ENCODE data around the gene ELMOD1.

ELMOD1 gene

DNA sequence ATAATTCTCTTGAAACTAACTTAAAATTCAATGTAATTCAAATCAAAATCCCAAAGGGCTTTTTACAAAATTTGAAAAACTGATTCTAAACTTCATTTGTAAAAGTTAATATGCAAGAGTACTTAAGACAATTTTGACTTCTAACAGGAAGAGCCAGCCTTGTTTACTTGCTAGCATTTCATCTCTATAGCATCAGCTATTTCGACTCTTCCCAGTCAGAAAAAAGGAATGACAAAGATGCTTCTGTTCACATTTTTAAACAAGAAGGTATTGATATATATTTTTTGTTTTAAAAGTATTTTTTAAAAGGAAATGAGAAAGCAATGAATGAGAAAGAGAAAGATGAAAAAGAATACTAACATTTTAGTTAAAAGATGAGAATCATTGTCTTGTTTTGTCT, 104.5 kb downstream of the ELMOD1 start:
- H3K4me3 ChIP-seq (ENCODE audit: severe bottlenecking): no peak overlapping the region
- TF ChIP-seq, protein P1, sequence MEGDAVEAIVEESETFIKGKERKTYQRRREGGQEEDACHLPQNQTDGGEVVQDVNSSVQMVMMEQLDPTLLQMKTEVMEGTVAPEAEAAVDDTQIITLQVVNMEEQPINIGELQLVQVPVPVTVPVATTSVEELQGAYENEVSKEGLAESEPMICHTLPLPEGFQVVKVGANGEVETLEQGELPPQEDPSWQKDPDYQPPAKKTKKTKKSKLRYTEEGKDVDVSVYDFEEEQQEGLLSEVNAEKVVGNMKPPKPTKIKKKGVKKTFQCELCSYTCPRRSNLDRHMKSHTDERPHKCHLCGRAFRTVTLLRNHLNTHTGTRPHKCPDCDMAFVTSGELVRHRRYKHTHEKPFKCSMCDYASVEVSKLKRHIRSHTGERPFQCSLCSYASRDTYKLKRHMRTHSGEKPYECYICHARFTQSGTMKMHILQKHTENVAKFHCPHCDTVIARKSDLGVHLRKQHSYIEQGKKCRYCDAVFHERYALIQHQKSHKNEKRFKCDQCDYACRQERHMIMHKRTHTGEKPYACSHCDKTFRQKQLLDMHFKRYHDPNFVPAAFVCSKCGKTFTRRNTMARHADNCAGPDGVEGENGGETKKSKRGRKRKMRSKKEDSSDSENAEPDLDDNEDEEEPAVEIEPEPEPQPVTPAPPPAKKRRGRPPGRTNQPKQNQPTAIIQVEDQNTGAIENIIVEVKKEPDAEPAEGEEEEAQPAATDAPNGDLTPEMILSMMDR (IDR thresholded peaks at IDR 0.05; ENCODE audit: poor library complexity, severe bottlenecking): no peak
- peaks cover 14% of the 10 kb centered on the region for H3K4me1 ChIP-seq (ENCODE audit: insufficient read depth, poor library complexity, severe bottlenecking)
- ATAC-seq (ENCODE audit: low read depth): no peak
- H3K27me3 ChIP-seq (ENCODE audit: insufficient read depth, poor library complexity, severe bottlenecking): no peaks in the 10 kb centered on the region
- peak overlapping the region; percentile 66 for H3K27ac ChIP-seq (ENCODE audit: poor library complexity, severe bottlenecking)
- no peaks in the 10 kb centered on the region for H3K36me3 ChIP-seq (ENCODE audit: low read depth)
- DNase-seq (ENCODE audit: low spot score): no peak
- no peaks in the 10 kb centered on the region for H3K9me3 ChIP-seq (ENCODE audit: severe bottlenecking)

GRCh38 chr11:107696140-107696539, 105.2 kb downstream of the ELMOD1 start:
- TF ChIP-seq, protein P1 (IDR thresholded peaks at IDR 0.05; ENCODE audit: poor library complexity, severe bottlenecking): no peak

DNA sequence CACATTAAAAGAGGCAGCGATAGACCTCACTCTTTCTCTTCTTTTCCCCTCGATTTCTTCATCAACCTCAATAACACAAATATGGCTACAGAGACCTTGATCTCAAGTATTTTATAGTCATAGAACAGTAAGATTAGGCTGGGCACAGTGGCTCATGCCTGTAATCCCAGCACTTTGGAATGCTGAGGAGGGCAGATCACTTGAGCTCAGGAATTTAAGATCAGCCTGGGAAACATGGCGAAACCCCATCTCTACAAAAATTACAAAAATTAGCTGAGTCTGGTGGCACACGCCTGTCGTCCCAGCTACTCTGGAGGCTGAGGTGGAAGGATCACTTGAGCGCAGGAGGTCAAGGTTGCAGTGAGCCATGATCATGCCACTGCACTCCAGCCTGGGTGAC, 106.3 kb downstream of the ELMOD1 start:
- TF ChIP-seq, protein P1 (IDR thresholded peaks at IDR 0.05; ENCODE audit: poor library complexity, severe bottlenecking): no peak
- Histone ChIP-seq H3K27me3 (ENCODE audit: insufficient read depth, poor library complexity, severe bottlenecking) (no peaks in the 10 kb centered on the region), H3K36me3 (ENCODE audit: low read depth) (no peaks in the 10 kb centered on the region), H3K27ac (ENCODE audit: poor library complexity, severe bottlenecking) (peak overlapping the region; percentile 66), H3K9me3 (ENCODE audit: severe bottlenecking) (no peaks in the 10 kb centered on the region), H3K4me3 (ENCODE audit: severe bottlenecking) (no peak overlapping the region), H3K4me1 (ENCODE audit: insufficient read depth, poor library complexity, severe bottlenecking) (peaks cover 14% of the 10 kb centered on the region)
- ATAC-seq (ENCODE audit: low read depth) (no peak), DNase-seq (ENCODE audit: low spot score) (no peak)

More at GRCh38 chr11:107696140-107696539, 105.2 kb downstream of the ELMOD1 start:
- Histone ChIP-seq H3K27me3 (ENCODE audit: insufficient read depth, poor library complexity, severe bottlenecking) (no peaks in the 10 kb centered on the region), H3K4me3 (ENCODE audit: severe bottlenecking) (no peak overlapping the region), H3K36me3 (ENCODE audit: low read depth) (no peaks in the 10 kb centered on the region), H3K4me1 (ENCODE audit: insufficient read depth, poor library complexity, severe bottlenecking) (peaks cover 14% of the 10 kb centered on the region), H3K27ac (ENCODE audit: poor library complexity, severe bottlenecking) (peak overlapping the region; percentile 66), H3K9me3 (ENCODE audit: severe bottlenecking) (no peaks in the 10 kb centered on the region)
- DNase-seq (ENCODE audit: low spot score) (no peak), ATAC-seq (ENCODE audit: low read depth) (peak; percentile 98)

GRCh38 chr11:107699371-107700285, 108.7 kb downstream of the ELMOD1 start:
- no peak overlapping the region for H3K4me3 ChIP-seq (ENCODE audit: severe bottlenecking)
- TF ChIP-seq, protein P1 (IDR thresholded peaks at IDR 0.05; ENCODE audit: poor library complexity, severe bottlenecking): no peak
- no peaks in the 10 kb centered on the region for H3K36me3 ChIP-seq (ENCODE audit: low read depth)
- no peak overlapping the region for H3K27ac ChIP-seq (ENCODE audit: poor library complexity, severe bottlenecking)
- peaks cover 20% of the 10 kb centered on the region for H3K4me1 ChIP-seq (ENCODE audit: insufficient read depth, poor library complexity, severe bottlenecking)
- DNase-seq (ENCODE audit: low spot score): no peak
- no peak for ATAC-seq (ENCODE audit: low read depth)
- no peaks in the 10 kb centered on the region for H3K27me3 ChIP-seq (ENCODE audit: insufficient read depth, poor library complexity, severe bottlenecking)
- no peaks in the 10 kb centered on the region for H3K9me3 ChIP-seq (ENCODE audit: severe bottlenecking)
